CD4-positive, alpha-beta T cell treated with Interleukin-6 for 4 hours (primary cell): ENCODE measurements around the gene IDS.
A peak's percentile ranks its signal among the peaks of the same experiment; 100 is the strongest.
"Not testable (repeated sequence)": the region's sequence is repeated elsewhere in the genome, so short reads cannot be mapped to it uniquely, and the experiment has no call there.

Experiments
- DNase-seq: peaks from one replicate; pipeline ENCODE4 v3.0.0-alpha.2; 2020; ENCODE audit warnings: mixed read lengths

The IDS gene

GRCh38 chrX:149526318-149527033, 21.4 kb upstream of the IDS start:
- not testable (repeated sequence) for DNase-seq

- DNase-seq: peak; percentile 43
Measured at GRCh38 chrX:149525903-149526302, 20.8 kb upstream of the IDS start.

GRCh38 chrX:149525389-149525788, 20.3 kb upstream of the IDS start:
- peak; percentile 70 for DNase-seq

GRCh38 chrX:149522916-149523315, 17.8 kb upstream of the IDS start:
- no peak for DNase-seq

- DNase-seq: peak; percentile 40
Measured at GRCh38 chrX:149521438-149521837, 16.3 kb upstream of the IDS start.

- not testable (repeated sequence) for DNase-seq
Measured at GRCh38 chrX:149520636-149521277, 15.7 kb upstream of the IDS start.

GRCh38 chrX:149518236-149518635, 13.1 kb upstream of the IDS start:
- DNase-seq: no peak

GRCh38 chrX:149517308-149517707, 12.2 kb upstream of the IDS start:
- no peak for DNase-seq

GRCh38 chrX:149516604-149517003, 11.5 kb upstream of the IDS start:
- no peak for DNase-seq

- no peak for DNase-seq
Measured at GRCh38 chrX:149515954-149516602, 11.0 kb upstream of the IDS start.

- DNase-seq: no peak
Measured at GRCh38 chrX:149513825-149514428, 8.8 kb upstream of the IDS start.

GRCh38 chrX:149512225-149512885, 7.2 kb upstream of the IDS start:
- DNase-seq: peak; percentile 70

- no peak for DNase-seq
Measured at GRCh38 chrX:149511081-149511480, 6.0 kb upstream of the IDS start.

GRCh38 chrX:149510386-149510785, 5.3 kb upstream of the IDS start:
- DNase-seq: no peak

- DNase-seq: no peak
Measured at GRCh38 chrX:149508467-149508866, 3.4 kb upstream of the IDS start.

- no peak for DNase-seq
Measured at GRCh38 chrX:149506349-149506748, 1.2 kb upstream of the IDS start.

- DNase-seq: no peak
Measured at GRCh38 chrX:149505671-149506070, 565 bp upstream of the IDS start.

- DNase-seq: peak; percentile 67
Measured at GRCh38 chrX:149504226-149504914, 736 bp downstream of the IDS start.

GRCh38 chrX:149503446-149503845, 1.7 kb downstream of the IDS start:
- DNase-seq: peak; percentile 69

- DNase-seq: not testable (repeated sequence)
Measured at GRCh38 chrX:149502923-149503322, 2.2 kb downstream of the IDS start.

- no peak for DNase-seq
Measured at GRCh38 chrX:149499766-149500165, 5.3 kb downstream of the IDS start.

- DNase-seq: no peak
Measured at GRCh38 chrX:149498767-149499166, 6.3 kb downstream of the IDS start.
